ENCODE results near the gene GHR. TPM values are rescaled to one million over a fixed set of nuclear protein-coding genes. Genes with fewer than 3 reads are reported as not detected.
"Not testable (repeated sequence)": the region's sequence is repeated elsewhere in the genome, so short reads cannot be mapped to it uniquely, and the experiment has no call there.

The GHR gene
- polyA plus RNA-seq, 1 experiment: 0.90 TPM

DNA sequence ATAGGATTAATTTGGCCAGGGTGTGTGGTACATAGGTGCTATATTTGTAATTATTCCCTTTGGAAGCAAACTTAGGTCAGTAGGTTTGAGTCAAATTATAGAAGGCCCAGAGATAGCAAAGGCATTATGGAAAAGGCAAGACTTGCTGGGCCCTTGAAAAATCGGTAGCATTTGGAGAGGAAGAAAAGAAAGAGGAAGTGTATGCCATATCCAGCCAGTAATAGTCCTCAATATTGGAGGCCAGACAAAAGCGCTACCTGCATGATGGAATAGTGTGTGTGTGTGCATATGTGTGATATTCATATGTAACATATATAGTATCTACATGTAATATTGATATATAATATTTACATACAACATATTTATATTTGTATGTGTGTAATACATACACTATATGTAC, 146.1 kb downstream of the GHR start:
- DNase-seq (ENCODE audit: low read depth): no peak
- CTCF ChIA-PET: interaction anchor here (1.3 to 6.5 kb wide), 2 partner anchors 10 to 15 kb away, joined by 3 to 36 read pairs; no protein-coding TSS in a partner anchor
- POLR2A ChIA-PET: no interaction called here

DNA sequence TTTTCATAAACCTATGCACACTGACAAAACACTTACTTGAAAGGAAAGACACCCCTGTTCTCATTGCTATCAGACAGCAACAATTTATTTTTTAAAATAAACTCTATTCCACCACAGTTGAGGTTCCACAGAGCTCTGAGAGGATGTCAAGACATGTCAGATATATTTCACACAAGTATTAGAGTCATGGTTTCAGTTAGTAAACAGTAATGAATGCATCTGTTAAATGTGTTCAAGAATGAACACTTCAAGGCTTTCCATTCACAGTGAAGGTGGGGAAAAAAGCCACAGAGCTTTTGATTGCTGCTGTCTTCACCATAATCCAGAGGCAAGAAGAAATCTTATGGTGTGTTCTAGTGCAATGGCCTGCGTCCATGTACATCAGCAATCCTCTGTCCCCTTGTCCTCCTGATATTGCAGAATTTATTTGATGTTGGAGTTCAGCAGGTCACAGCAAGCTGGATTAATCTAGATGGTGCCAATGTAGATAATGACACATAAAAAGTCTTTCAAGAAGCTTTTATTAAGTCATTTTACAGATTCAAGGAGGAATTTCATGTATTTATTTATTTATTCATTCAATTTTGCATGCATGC, 146.8 kb downstream of the GHR start:
- CTCF ChIA-PET: interaction anchor here (1.1 to 6.5 kb wide), 3 partner anchors 11 to 14 kb away, joined by 3 to 36 read pairs (median 4); no protein-coding TSS in a partner anchor

More for the DNA sequence above, 146.1 kb downstream of the GHR start:
- Histone ChIP-seq H3K27me3 (ENCODE audit: control insufficient read depth, insufficient read depth, low read length) (no peaks in the 10 kb centered on the region), H3K36me3 (ENCODE audit: control insufficient read depth, insufficient read depth, low read length) (no peaks in the 10 kb centered on the region), H3K4me3 (ENCODE audit: low read depth, low read length) (no peak overlapping the region)
- TF ChIP-seq, protein P1, sequence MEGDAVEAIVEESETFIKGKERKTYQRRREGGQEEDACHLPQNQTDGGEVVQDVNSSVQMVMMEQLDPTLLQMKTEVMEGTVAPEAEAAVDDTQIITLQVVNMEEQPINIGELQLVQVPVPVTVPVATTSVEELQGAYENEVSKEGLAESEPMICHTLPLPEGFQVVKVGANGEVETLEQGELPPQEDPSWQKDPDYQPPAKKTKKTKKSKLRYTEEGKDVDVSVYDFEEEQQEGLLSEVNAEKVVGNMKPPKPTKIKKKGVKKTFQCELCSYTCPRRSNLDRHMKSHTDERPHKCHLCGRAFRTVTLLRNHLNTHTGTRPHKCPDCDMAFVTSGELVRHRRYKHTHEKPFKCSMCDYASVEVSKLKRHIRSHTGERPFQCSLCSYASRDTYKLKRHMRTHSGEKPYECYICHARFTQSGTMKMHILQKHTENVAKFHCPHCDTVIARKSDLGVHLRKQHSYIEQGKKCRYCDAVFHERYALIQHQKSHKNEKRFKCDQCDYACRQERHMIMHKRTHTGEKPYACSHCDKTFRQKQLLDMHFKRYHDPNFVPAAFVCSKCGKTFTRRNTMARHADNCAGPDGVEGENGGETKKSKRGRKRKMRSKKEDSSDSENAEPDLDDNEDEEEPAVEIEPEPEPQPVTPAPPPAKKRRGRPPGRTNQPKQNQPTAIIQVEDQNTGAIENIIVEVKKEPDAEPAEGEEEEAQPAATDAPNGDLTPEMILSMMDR (IDR thresholded peaks at IDR 0.05; ENCODE audit: insufficient read depth, low read depth, low read length): no peak

DNA sequence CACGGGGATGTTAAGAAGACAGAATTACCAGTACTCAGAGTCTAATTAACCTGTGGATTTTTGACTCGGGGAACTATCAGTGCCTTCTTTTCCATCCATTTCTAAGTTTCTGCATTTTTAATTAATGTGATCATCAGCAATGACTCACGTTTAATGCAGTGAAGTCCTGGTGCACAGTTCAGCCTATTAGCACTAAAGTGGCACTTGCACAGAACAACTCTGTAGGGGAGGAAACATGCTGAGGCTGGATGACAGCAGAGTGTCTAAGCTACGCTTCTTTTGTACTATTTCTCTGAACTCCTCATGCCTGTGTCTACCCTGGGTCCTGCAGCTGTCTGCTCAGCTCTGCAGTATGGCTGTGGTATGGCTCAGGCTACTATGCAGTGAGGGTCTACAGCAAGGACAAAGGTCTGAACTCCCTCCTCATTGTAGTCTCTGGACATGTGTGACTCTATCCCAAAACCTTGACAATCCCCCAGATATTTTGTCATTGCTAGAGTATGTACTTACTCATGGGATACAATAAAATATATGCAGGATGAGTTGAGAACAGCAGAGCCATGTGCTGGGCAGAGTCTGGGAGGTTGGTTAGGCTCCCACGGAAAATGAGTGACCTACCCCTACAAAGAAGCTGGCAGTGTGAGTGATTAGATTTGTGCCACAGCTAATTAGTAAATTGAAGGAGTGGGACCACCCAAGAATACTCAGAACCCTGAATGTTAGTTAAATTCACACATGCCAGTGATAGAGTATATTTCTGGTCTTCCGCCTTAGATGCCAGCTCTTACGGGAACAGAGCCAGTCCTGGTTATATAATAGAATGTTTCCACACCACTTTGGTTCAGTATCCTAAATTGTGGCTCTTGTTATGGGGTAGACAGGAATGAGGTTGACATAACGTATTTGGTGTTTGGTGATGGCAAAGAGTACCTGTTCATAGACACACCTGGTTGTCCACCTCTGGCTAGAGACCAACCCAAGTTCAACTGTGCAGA, 148.0 kb downstream of the GHR start:
- POLR2A ChIA-PET: no interaction called here
- no peak for DNase-seq (ENCODE audit: low read depth)
- H3K27me3 ChIP-seq (ENCODE audit: control insufficient read depth, insufficient read depth, low read length): no peaks in the 10 kb centered on the region
- H3K36me3 ChIP-seq (ENCODE audit: control insufficient read depth, insufficient read depth, low read length): no peaks in the 10 kb centered on the region
- TF ChIP-seq, protein P1 (IDR thresholded peaks at IDR 0.05; ENCODE audit: insufficient read depth, low read depth, low read length): no peak
- no peak overlapping the region for H3K4me3 ChIP-seq (ENCODE audit: low read depth, low read length)
- CTCF ChIA-PET: interaction anchor here (1.1 to 6.5 kb wide), 2 partner anchors 10 to 13 kb away, joined by 4 to 36 read pairs; no protein-coding TSS in a partner anchor

More for the DNA sequence above, 146.8 kb downstream of the GHR start:
- no peaks in the 10 kb centered on the region for H3K27me3 ChIP-seq (ENCODE audit: control insufficient read depth, insufficient read depth, low read length)
- DNase-seq (ENCODE audit: low read depth): no peak
- TF ChIP-seq, protein P1 (IDR thresholded peaks at IDR 0.05; ENCODE audit: insufficient read depth, low read depth, low read length): no peak
- POLR2A ChIA-PET: no interaction called here
- H3K4me3 ChIP-seq (ENCODE audit: low read depth, low read length): no peak overlapping the region
- H3K36me3 ChIP-seq (ENCODE audit: control insufficient read depth, insufficient read depth, low read length): no peaks in the 10 kb centered on the region

DNA sequence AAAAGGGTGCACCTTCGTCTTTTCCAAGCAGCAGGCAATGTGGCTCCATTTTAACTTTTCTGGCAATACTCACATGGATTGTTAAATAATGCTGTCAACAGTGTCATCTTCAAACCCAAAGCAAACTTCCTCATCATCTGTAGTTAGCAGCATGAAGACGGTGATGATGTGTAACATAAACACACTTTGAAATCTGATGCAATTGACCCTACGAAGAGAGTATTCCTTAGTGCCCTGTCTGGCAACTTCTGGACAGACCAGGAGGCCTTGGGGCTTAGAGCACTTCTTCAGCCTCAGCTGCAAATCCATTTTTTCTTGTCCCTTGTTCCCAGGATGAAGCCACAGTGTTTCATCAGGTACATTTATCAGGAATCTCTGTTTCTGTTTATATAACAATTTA, 149.1 kb downstream of the GHR start:
- POLR2A ChIA-PET: no interaction called here
- DNase-seq (ENCODE audit: low read depth): no peak
- H3K36me3 ChIP-seq (ENCODE audit: control insufficient read depth, insufficient read depth, low read length): no peaks in the 10 kb centered on the region
- H3K4me3 ChIP-seq (ENCODE audit: low read depth, low read length): no peak overlapping the region
- H3K27me3 ChIP-seq (ENCODE audit: control insufficient read depth, insufficient read depth, low read length): no peaks in the 10 kb centered on the region
- TF ChIP-seq, protein P1 (IDR thresholded peaks at IDR 0.05; ENCODE audit: insufficient read depth, low read depth, low read length): no peak
- CTCF ChIA-PET: interaction anchor here (6.5 kb wide), 1 partner anchor 12 kb away, joined by 36 read pairs; no protein-coding TSS in a partner anchor

DNA sequence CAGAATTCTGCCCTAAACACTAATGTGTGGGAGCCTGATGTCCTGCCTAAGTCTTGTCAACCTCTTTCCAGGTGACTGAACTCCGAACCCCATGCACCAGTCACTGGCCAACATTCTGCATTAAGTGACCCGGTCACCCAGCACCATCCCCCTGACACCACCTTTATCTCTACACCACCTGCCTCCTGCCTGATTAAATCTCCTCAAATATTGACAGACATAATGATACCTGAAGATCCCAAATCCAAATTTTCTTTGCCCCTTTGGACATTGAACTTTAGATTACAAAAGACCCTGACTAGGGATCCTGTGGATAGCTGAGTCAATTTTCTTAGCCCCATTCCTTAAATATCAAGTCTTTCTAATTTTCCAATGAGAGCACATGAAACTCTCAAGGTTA, 150.1 kb downstream of the GHR start:
- ChIA-PET POLR2A (no interaction called here), CTCF (interaction anchor here (6.5 kb wide), 1 partner anchor 11 kb away, joined by 36 read pairs; no protein-coding TSS in a partner anchor)
- no peak overlapping the region for H3K4me3 ChIP-seq (ENCODE audit: low read depth, low read length)
- no peaks in the 10 kb centered on the region for H3K27me3 ChIP-seq (ENCODE audit: control insufficient read depth, insufficient read depth, low read length)
- TF ChIP-seq, protein P1 (IDR thresholded peaks at IDR 0.05; ENCODE audit: insufficient read depth, low read depth, low read length): no peak
- no peaks in the 10 kb centered on the region for H3K36me3 ChIP-seq (ENCODE audit: control insufficient read depth, insufficient read depth, low read length)
- no peak for DNase-seq (ENCODE audit: low read depth)

DNA sequence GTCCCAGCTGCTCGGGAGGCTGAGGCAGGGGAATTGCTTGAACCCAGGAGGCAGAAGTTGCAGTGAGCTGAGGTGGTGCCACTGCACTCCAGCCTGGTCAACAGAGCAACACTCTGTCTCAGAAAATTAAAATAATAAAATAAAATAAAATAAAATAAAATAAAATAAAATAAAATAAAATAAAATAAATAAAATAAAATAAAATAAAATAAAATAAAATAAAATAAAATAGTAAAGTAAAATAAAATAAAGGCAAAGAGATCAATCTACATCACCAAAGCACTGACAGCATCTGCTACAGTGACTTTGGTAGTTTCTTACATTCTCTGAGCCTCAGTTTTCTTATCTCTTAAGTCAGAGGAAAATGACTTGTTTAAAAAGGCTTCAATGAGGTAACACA, 152.7 kb downstream of the GHR start:
- CTCF ChIA-PET: interaction anchor here (6.5 kb wide), 1 partner anchor 8 kb away, joined by 36 read pairs; no protein-coding TSS in a partner anchor
- DNase-seq (ENCODE audit: low read depth); H3K4me3 ChIP-seq (ENCODE audit: low read depth, low read length); H3K36me3 ChIP-seq (ENCODE audit: control insufficient read depth, insufficient read depth, low read length); H3K27me3 ChIP-seq (ENCODE audit: control insufficient read depth, insufficient read depth, low read length); POLR2A ChIA-PET: not testable (repeated sequence)

DNA sequence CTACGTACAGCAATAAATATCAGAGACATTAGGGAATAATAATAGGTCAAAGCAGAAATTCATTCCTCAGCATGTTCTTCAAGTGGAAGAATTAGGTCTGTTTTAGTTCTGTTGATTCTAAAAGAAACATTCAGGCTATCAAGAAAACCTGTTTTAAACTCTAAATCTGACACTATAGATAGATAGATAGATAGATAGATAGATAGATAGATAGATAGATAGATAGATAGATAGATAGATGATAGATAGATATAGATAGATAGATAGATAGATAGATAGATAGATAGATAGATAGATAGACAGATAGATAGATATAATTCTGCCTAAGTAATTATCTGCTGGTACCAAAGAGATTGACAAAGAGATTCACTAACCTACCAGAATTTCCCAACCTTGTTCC, 155.7 kb downstream of the GHR start:
- H3K4me3 ChIP-seq (ENCODE audit: low read depth, low read length); DNase-seq (ENCODE audit: low read depth); H3K27me3 ChIP-seq (ENCODE audit: control insufficient read depth, insufficient read depth, low read length); POLR2A ChIA-PET; H3K36me3 ChIP-seq (ENCODE audit: control insufficient read depth, insufficient read depth, low read length): not testable (repeated sequence)
- CTCF ChIA-PET: interaction anchor here (1.0 kb wide), 1 partner anchor 28 kb away, joined by 3 read pairs; no protein-coding TSS in a partner anchor

All from BJ (cell line).